Heart right ventricle (tissue), 16 donors: ENCODE results near the gene KLHDC10. TPM values are rescaled to one million over a fixed set of nuclear protein-coding genes. Genes with fewer than 3 reads are reported as not detected.
"Not testable (repeated sequence)": the region's sequence is repeated elsewhere in the genome, so short reads cannot be mapped to it uniquely, and the experiment has no call there.

ENCODE experiments used
- ATAC-seq, 8 donors: fragments of 200-7000 bp; cut with Tn5 transposase; one replicate each; pipeline ENCODE4 v1.9.1; 2020; ENCODE audit warnings: mild to moderate bottlenecking in 8 of 8, moderate library complexity in 8 of 8, moderate number of reproducible peaks in 1 of 8
- DNase-seq, 2 donors: peaks; one replicate each; pipeline ENCODE4 v3.0.0-alpha.2; 2020
- H3K27ac ChIP-seq, 10 donors: fragments of 200-600 bp; sonication (generic) in 2 of 10; one replicate each; pipeline versions ENCODE4 v1.5.0 to v1.8.0; 2020 to 2022; ENCODE audit warnings: mild to moderate bottlenecking in 3 of 10
- H3K27me3 ChIP-seq, 7 donors: fragments of 200-600 bp; one replicate each; pipeline ENCODE4 v1.8.0; 2021 to 2022; ENCODE audit warnings: mild to moderate bottlenecking in 2 of 7
- H3K36me3 ChIP-seq, 9 donors: fragments of 200-600 bp; sonication (generic) in 1 of 9; one replicate each; pipeline versions ENCODE4 v1.5.0 to v1.8.0; 2020 to 2022; ENCODE audit warnings: mild to moderate bottlenecking in 2 of 9
- H3K4me1 ChIP-seq, 9 donors: fragments of 200-600 bp; sonication (generic) in 1 of 9; one replicate each; pipeline versions ENCODE4 v1.5.0 to v1.8.0; 2020 to 2022; ENCODE audit warnings: mild to moderate bottlenecking in 4 of 9
- H3K4me3 ChIP-seq, 10 donors: fragments of 200-600 bp; sonication (generic) in 2 of 10; one replicate each; pipeline versions ENCODE4 v1.5.0 to v1.8.0; 2020 to 2022; ENCODE audit warnings: mild to moderate bottlenecking in 7 of 10, moderate library complexity in 2 of 10
- H3K9me3 ChIP-seq, 11 donors: fragments of 200-600 bp in 10 of 11; sonication (generic) in 2 of 11; one replicate each; pipeline versions ENCODE4 v1.5.0 to v1.8.0; 2013 to 2022; ENCODE audit warnings: mild to moderate bottlenecking in 2 of 11, control low read depth in 1 of 11, moderate library complexity in 1 of 11
- WGBS, 2 donors: extraction: QIAGEN DNeasy Blood & Tissue Kit; methylation state at CpG; one replicate each; pipeline ENCODE4 v1.1.7; 2013; ENCODE audit warnings: inconsistent platforms in 1 of 2; 5-methylcytosine and 5-hydroxymethylcytosine counted together
- intact Hi-C, 10 donors: fragments of 100-400 bp; cut with DNase I; formaldehyde crosslinking; loops; one replicate each; pipeline versions ENCODE4 v1.11.1 to v1.14.2; 2022
- polyA plus RNA-seq, 2 donors: library from polyadenylated mRNA; stranded (reverse); fragments of 200-250 nt; gene quantifications; one replicate each; pipeline ENCODE4 v1.2.3, GENCODE V29; 2013
- total RNA-seq, 10 donors: library from RNA; stranded (reverse); fragmentation: NEBNext Ultra II Directional in 3 of 10; extraction: Animal tissue kit (Norgen Biotek cat#: 25700) in 3 of 10; gene quantifications; one replicate each; pipeline versions ENCODE4 v1.2.1 to v1.2.4, GENCODE V29; 2021 to 2023
- TF ChIP-seq, protein P1 (sequence below), 9 donors: fragments of 200-600 bp; sonication (generic) in 2 of 9; IDR thresholded peaks; one replicate each; pipeline versions ENCODE4 v1.5.0 to v1.8.0; 2021 to 2022; ENCODE audit warnings: antibody characterized with exemption in 9 of 9, mild to moderate bottlenecking in 5 of 9, moderate library complexity in 1 of 9
- donor health status: Arrhythmogenic right ventricular cardiomyopathy.
- donor health status: ischemic (EF 13 %, LVEDD 7.1; RV severe dilation, severe dysfunction).
- donor health status: healthy with polysubstance abuse.
- donor health status: DM: no; HTN: yes; CAD: no.
- donor health status: DM: no; HTN: no; CAD: no.
- donor health status: ischemic (EF 25% LVEDD 6.9; RV normal size, moderate dysfunction).
- donor health status: ischemic (EF 25% LVEDD 5.7; RV mildly dilated, moderate dysfunction).
- donor health status: healthy.
- donor health status: DM: yes; HTN: yes; CAD: no.
- donor health status: Ischemic cardiomyopathy.
- donor health status: ischemic (EF 35%, LVEDD 5.7; RV mildly dilated, moderate dysfunction).
- donor health status: nonischemic (EF 11% LVEDD 7.7; RV severe dilation, severe dysfunction).
- donor health status: DM: yes; HTN: yes; CAD: no.
- donor health status: PGD.
- donor health status: ischemic (EF 29% LVEDD 5.4; RV normal size, mild dysfunction).
- donor health status: nonischemic (EF 23%, LVEDD 6.1; RV moderate dilation, normal function).

Gene KLHDC10
- total and polyA plus RNA-seq, 12 donors = 9.1 to 33.7 (median 28.1) TPM

DNA sequence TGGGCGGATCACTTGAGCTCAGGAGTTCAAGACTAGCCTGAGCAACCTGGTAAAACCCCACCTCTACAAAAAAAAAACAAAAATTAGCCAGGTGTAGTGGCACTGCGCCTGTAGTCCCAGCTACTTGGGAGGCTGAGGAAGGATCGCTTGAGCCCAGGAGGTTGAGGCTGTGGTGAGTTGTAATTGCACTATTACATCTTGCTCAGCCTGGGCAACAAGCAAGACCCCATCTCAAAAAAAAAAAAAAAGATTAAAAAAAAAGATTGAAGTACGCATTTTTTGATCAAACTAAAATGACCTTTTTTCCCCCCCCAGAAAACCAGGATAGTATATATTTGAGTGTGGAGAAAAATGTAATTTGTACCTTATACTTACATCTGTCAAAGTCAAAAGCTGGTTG lies 29.8 kb upstream of the KLHDC10 start:
- Histone ChIP-seq H3K4me3 (no peak overlapping the region), H3K36me3 (peaks cover 0 to 99% (median 39%) of the 10 kb centered on the region in 9 donors)

GRCh38 chr7:130047831-130048230 lies 22.5 kb upstream of the KLHDC10 start:
- H3K36me3 ChIP-seq = peaks cover 0 to 59% (median 8%) of the 10 kb centered on the region in 9 donors
- H3K4me1 ChIP-seq = peaks cover 0 to 21% (median 16%) of the 10 kb centered on the region in 9 donors
- H3K4me3 ChIP-seq = no peak overlapping the region
- intact Hi-C loops = loop anchor here in 1 of 10 donors (5.0 kb wide), 1 partner anchor 291 kb away; no protein-coding TSS in a partner anchor
- H3K27me3 ChIP-seq = no peaks in the 10 kb centered on the region
- no peaks in the 10 kb centered on the region for H3K9me3 ChIP-seq
- no peak overlapping the region for H3K27ac ChIP-seq
- 50 to 55% methylated on average over 3 to 4 of the region's 4 CpGs for WGBS, 2 donors
- TF ChIP-seq, protein P1, sequence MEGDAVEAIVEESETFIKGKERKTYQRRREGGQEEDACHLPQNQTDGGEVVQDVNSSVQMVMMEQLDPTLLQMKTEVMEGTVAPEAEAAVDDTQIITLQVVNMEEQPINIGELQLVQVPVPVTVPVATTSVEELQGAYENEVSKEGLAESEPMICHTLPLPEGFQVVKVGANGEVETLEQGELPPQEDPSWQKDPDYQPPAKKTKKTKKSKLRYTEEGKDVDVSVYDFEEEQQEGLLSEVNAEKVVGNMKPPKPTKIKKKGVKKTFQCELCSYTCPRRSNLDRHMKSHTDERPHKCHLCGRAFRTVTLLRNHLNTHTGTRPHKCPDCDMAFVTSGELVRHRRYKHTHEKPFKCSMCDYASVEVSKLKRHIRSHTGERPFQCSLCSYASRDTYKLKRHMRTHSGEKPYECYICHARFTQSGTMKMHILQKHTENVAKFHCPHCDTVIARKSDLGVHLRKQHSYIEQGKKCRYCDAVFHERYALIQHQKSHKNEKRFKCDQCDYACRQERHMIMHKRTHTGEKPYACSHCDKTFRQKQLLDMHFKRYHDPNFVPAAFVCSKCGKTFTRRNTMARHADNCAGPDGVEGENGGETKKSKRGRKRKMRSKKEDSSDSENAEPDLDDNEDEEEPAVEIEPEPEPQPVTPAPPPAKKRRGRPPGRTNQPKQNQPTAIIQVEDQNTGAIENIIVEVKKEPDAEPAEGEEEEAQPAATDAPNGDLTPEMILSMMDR (IDR thresholded peaks at IDR 0.05) = no peak
- no peak for ATAC-seq
- DNase-seq = no peak

More for the DNA sequence above, 29.8 kb upstream of the KLHDC10 start:
- intact Hi-C loops = no loop called here
- Histone ChIP-seq H3K9me3 (no peaks in the 10 kb centered on the region), H3K4me1 (no peaks in the 10 kb centered on the region), H3K27ac (no peak overlapping the region), H3K27me3 (no peaks in the 10 kb centered on the region)
- DNase-seq (no peak), ATAC-seq (no peak)
- WGBS, 2 donors = 98 to 99% methylated on average over 4 of the region's 4 CpGs
- TF ChIP-seq, protein P1 (IDR thresholded peaks at IDR 0.05) = no peak

DNA sequence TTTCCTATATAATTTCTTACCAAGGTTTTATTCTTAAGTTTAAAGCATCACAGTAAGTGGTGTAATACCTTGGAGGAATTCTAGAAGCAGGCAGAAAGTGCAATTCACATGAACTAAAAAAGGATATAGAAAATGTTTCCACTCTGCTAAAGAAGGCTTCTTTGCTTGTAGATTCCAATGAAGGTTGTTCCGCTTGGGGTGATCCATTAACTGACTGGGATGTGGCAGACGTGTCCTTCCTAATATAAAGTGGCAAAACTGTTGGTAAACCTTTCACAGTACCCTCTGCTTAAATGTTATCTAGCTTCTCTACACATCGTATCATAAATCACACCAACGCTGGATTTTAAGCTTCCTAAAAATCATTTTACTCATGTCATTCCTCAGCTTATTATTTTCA lies 21.4 kb upstream of the KLHDC10 start:
- Histone ChIP-seq H3K36me3 (peaks cover 0 to 48% (median under 1%) of the 10 kb centered on the region in 9 donors), H3K4me1 (peaks cover 0 to 21% (median 16%) of the 10 kb centered on the region in 9 donors), H3K27me3 (no peaks in the 10 kb centered on the region), H3K4me3 (no peak overlapping the region), H3K27ac (no peak overlapping the region), H3K9me3 (no peaks in the 10 kb centered on the region)
- WGBS, 2 donors = 91 to 93% methylated on average over 4 of the region's 4 CpGs
- no peak for ATAC-seq
- no peak for DNase-seq
- TF ChIP-seq, protein P1 (IDR thresholded peaks at IDR 0.05) = no peak
- intact Hi-C loops = loop anchor here in 1 of 10 donors (5.0 kb wide), 1 partner anchor 292 kb away; no protein-coding TSS in a partner anchor

- H3K4me3 ChIP-seq, H3K9me3 ChIP-seq, DNase-seq, intact Hi-C loops, ATAC-seq, H3K27me3 ChIP-seq, H3K27ac ChIP-seq: not testable (repeated sequence)
- H3K4me1 ChIP-seq = peaks cover 0 to 21% (median 16%) of the 10 kb centered on the region in 9 donors
- 98% methylated on average over 15 of the region's 15 CpGs for WGBS, 2 donors
- peaks cover 0 to 15% (median 0%) of the 10 kb centered on the region in 9 donors for H3K36me3 ChIP-seq
Measured at GRCh38 chr7:130052250-130052649, 18.1 kb upstream of the KLHDC10 start.

DNA sequence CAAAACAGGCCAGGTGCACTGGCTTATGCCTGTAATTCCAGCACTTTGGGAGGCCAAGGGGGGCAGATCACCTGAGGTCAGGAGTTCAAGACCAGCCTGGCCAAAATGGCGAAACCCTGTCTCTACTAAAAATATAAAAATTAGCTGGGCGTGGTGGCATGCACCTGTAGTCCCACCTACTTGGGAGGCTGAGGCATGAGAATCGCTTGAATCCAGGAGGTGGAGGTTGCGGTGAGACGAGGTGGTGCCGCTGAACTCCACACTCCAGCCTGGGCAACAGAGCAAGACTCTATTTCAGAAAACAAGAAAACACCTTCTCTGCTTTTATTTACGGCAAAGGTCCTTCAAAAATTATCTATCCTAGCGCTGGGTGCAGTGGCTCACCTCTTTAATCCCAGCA lies 15.1 kb upstream of the KLHDC10 start:
- ATAC-seq, H3K27ac ChIP-seq, H3K27me3 ChIP-seq, DNase-seq, intact Hi-C loops, H3K9me3 ChIP-seq, H3K4me3 ChIP-seq, H3K36me3 ChIP-seq: not testable (repeated sequence)
- WGBS, 2 donors = 94 to 97% methylated on average over 8 of the region's 8 CpGs
- H3K4me1 ChIP-seq = peaks cover 0 to 15% (median 7%) of the 10 kb centered on the region in 9 donors
